KMS-11 (cell line): ENCODE data around the gene TGIF1.

Experiments
- H2AFZ ChIP-seq: fragments of 200-600 bp; sonication (generic); 2 replicates; pipeline ENCODE4 v1.6.1; 2016; ENCODE audit warnings: antibody characterized with exemption, mixed run types, low read depth
- H3K27ac ChIP-seq: fragments of 200-600 bp; sonication (generic); 2 replicates; pipeline ENCODE4 v1.6.1; 2016; ENCODE audit warnings: mild to moderate bottlenecking, mixed run types
- H3K27me3 ChIP-seq: fragments of 200-600 bp; sonication (generic); 2 replicates; pipeline ENCODE4 v1.6.1; 2017; ENCODE audit warnings: mild to moderate bottlenecking, low read depth, mixed run types, moderate library complexity; ENCODE audit not compliant: insufficient read depth
- H3K36me3 ChIP-seq: fragments of 200-600 bp; sonication (generic); 2 replicates; pipeline ENCODE4 v1.6.1; 2017; ENCODE audit warnings: mild to moderate bottlenecking, mixed run types; ENCODE audit not compliant: insufficient read depth
- H3K4me1 ChIP-seq: fragments of 200-600 bp; sonication (generic); 2 replicates; pipeline ENCODE4 v1.6.1; 2016; ENCODE audit warnings: mild to moderate bottlenecking, low read depth, mixed run types; ENCODE audit not compliant: poor library complexity, severe bottlenecking
- H3K4me2 ChIP-seq: fragments of 200-600 bp; sonication (generic); 2 replicates; pipeline ENCODE4 v1.7.0; 2016; ENCODE audit warnings: mild to moderate bottlenecking, mixed run types
- H3K4me3 ChIP-seq: fragments of 200-600 bp; sonication (generic); IDR thresholded peaks from 2 replicates; pipeline ENCODE4 v1.6.1; 2017; ENCODE audit warnings: low read depth, low read length, mixed read lengths; ENCODE audit not compliant: insufficient read depth
- H3K79me2 ChIP-seq: fragments of 200-600 bp; sonication (generic); 2 replicates; pipeline ENCODE4 v1.6.1; 2016; ENCODE audit warnings: low read depth, mixed run types; ENCODE audit not compliant: insufficient read depth
- H3K9ac ChIP-seq: fragments of 200-600 bp; sonication (generic); 2 replicates; pipeline ENCODE4 v1.6.1; 2016; ENCODE audit warnings: mild to moderate bottlenecking, mixed run types
- H4K20me1 ChIP-seq: fragments of 200-600 bp; sonication (generic); 2 replicates; pipeline ENCODE4 v1.6.1; 2016; ENCODE audit warnings: mild to moderate bottlenecking, mixed run types; ENCODE audit not compliant: insufficient read depth
- CTCF ChIP-seq: fragments of 200-600 bp; sonication (generic); conservative IDR thresholded peaks from 2 replicates; pipeline ENCODE4 v1.6.1; 2017; ENCODE audit warnings: low read depth, mild to moderate bottlenecking, antibody characterized with exemption, low read length, moderate library complexity, mixed read lengths

TGIF1 gene

GRCh38 chr18:3494245-3494526, 44.2 kb downstream of the TGIF1 start:
- Histone ChIP-seq H3K4me2 (no peak overlapping the region), H2AFZ (no peak overlapping the region), H3K9ac (no peak overlapping the region), H3K79me2 (no peaks in the 10 kb centered on the region), H3K4me3 (no peak overlapping the region), H4K20me1 (no peaks in the 10 kb centered on the region), H3K4me1 (no peaks in the 10 kb centered on the region), H3K27me3 (no peaks in the 10 kb centered on the region), H3K27ac (no peak overlapping the region), H3K36me3 (no peaks in the 10 kb centered on the region)
- no peak for TF ChIP-seq CTCF

- H3K36me3 ChIP-seq = no peaks in the 10 kb centered on the region
- H3K4me1 ChIP-seq = no peaks in the 10 kb centered on the region
- H3K9ac ChIP-seq = no peak overlapping the region
- H3K27me3 ChIP-seq = no peaks in the 10 kb centered on the region
- no peaks in the 10 kb centered on the region for H4K20me1 ChIP-seq
- no peak overlapping the region for H2AFZ ChIP-seq
- no peak for TF ChIP-seq CTCF
- H3K79me2 ChIP-seq = no peaks in the 10 kb centered on the region
- no peak overlapping the region for H3K27ac ChIP-seq
- no peak overlapping the region for H3K4me2 ChIP-seq
- no peak overlapping the region for H3K4me3 ChIP-seq
Measured at GRCh38 chr18:3494569-3494968, 44.6 kb downstream of the TGIF1 start.

- no peaks in the 10 kb centered on the region for H4K20me1 ChIP-seq
- TF ChIP-seq CTCF = no peak
- H3K79me2 ChIP-seq = no peaks in the 10 kb centered on the region
- H3K27ac ChIP-seq = no peak overlapping the region
- H3K36me3 ChIP-seq = no peaks in the 10 kb centered on the region
- H3K4me3 ChIP-seq = no peak overlapping the region
- H3K4me2 ChIP-seq = no peak overlapping the region
- no peak overlapping the region for H2AFZ ChIP-seq
- H3K4me1 ChIP-seq = no peaks in the 10 kb centered on the region
- no peaks in the 10 kb centered on the region for H3K27me3 ChIP-seq
- H3K9ac ChIP-seq = no peak overlapping the region
Measured at GRCh38 chr18:3495691-3496430, 45.9 kb downstream of the TGIF1 start.

GRCh38 chr18:3498698-3499471, 48.9 kb downstream of the TGIF1 start:
- H2AFZ ChIP-seq = no peak overlapping the region
- no peaks in the 10 kb centered on the region for H4K20me1 ChIP-seq
- no peak overlapping the region for H3K4me2 ChIP-seq
- no peak for TF ChIP-seq CTCF
- no peak overlapping the region for H3K4me3 ChIP-seq
- H3K4me1 ChIP-seq = no peaks in the 10 kb centered on the region
- H3K27me3 ChIP-seq = no peaks in the 10 kb centered on the region
- H3K79me2 ChIP-seq = no peaks in the 10 kb centered on the region
- no peaks in the 10 kb centered on the region for H3K36me3 ChIP-seq
- no peak overlapping the region for H3K27ac ChIP-seq
- no peak overlapping the region for H3K9ac ChIP-seq
